NCI-H2196 (cell line): ENCODE data around the gene TBC1D8.
"Not testable (repeated sequence)": the region's sequence is repeated elsewhere in the genome, so short reads cannot be mapped to it uniquely, and the experiment has no call there.

Experiments
- DNase-seq: peaks from one replicate; lab custom pipeline; 2025; ENCODE audit not compliant: unreplicated experiment; lab: John Stamatoyannopoulos, UW

TBC1D8 gene

DNA sequence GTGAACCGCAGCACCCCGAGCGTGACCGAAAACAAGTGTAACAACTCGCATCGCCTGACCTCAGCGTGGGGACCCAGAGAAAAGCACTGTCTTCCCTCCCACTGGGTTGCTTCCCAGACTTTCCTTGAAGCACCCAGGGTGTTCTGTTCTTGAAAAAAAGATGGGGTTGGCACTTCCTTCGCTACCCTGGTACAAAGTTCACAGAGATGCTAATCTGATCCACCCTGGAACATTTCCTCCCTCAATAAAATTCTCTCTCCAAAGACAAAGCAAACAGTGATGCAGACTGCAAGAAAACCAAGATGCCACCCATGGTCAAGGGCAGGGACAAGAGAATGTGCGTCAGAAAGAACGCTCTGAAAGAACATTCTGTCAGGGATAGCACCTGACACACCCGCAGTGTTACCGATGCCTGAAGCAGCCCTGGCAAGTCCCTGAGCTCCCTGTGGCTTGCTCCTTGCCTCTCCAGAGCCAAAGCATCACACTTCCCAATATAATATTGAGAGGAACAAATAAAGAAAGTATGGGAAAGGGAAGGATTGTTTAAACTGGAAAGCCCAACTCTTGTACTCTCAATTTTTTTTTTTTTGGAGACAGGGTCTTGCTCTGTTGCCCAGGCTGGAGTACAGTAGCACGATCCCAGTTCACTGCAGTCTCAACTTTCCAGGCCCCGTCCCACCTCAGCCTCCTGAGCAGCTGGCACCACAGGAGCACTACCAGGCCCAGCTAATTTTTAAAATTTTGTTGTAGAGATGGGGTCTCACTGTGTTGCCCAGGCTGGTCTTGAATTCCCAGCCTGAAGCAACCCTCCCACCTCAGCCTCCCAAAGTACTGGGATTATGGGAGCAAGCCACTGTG lies 70.7 kb downstream of the TBC1D8 start:
- DNase-seq = no peak

DNA sequence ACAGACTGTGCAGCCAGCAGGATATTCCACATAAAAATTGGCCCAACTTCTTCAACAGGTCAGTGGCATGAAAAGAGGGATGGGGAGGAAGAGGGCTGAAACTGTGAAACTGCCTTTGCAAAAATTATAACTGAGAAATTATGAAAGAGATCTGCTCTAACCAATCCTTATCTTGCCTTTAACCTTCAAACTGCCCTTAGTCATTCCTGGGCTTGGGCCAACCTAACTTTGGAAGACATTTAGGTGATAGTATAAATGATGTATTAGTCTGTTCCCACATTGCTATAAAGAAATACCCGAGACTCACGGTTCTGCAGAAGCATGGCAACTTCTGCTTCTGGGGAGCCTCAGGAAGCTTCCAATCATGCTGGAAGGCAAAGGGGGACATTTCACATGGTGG lies 74.6 kb downstream of the TBC1D8 start:
- no peak for DNase-seq

DNA sequence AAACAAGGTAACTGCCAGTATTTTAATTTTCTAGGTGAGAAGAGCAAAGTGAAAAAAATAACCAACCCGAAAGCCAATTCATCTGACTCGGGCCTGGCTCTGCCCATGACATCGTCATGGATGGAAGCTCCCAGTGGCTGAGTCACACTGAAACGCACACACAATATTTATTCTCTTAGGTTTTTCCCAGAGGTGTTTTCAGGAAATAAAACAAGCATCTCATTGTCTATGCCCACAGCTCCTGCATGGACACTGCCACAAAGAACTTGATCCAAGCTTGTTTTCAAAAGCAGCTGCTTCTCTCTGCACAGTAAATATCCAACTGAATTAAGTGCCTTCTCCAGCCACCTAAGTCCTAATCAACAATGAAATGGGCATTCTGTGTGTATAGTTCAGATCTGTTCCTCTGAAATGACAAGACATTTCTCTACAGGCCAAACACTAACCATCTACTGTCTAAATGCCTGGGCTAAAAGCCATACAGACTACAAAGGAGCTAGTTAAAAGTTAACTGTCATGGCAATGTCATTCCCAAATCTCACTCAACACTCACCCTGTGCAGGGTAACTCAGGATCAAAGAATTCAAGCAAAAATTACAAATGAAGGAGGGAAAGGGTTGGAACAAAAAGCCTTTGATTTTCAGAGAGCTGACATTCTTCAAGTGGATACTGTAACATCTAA lies 86.2 kb downstream of the TBC1D8 start:
- DNase-seq = peak; percentile 73

DNA sequence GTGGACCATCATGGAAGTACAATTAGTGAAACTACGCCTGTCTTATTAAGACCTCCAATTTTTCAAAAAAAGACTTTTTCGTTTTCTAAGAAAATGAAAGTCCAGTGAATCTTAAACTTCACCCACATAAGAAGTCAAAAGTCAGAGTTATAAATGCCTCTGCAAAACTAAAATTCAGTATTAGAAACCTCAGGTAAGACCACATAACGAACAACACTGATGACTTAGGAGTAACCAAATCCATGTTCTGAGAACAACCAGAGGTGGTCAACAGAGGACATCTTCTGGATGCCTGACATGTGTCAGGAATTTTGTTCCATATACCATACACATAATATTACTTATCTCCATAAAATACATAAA lies 86.7 kb downstream of the TBC1D8 start:
- no peak for DNase-seq

DNA sequence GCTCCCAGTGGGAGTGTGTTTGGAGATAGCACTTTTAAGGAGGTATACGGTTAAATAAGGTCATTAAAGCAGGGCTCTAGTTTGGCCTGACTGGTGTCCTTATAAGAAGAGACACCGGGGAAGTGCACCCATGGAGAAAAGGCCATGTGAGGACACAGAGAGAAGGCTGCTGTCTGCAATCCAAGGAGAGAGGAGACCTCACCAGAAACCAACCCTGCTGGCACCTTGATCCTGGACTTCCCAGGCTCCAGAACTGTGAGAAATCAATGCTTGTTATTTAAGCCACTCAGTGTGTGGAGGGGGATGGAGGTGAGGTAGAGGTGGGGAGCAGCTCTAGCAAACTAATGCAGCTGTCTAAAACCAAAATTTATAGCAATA lies 87.1 kb downstream of the TBC1D8 start:
- DNase-seq = no peak

DNA sequence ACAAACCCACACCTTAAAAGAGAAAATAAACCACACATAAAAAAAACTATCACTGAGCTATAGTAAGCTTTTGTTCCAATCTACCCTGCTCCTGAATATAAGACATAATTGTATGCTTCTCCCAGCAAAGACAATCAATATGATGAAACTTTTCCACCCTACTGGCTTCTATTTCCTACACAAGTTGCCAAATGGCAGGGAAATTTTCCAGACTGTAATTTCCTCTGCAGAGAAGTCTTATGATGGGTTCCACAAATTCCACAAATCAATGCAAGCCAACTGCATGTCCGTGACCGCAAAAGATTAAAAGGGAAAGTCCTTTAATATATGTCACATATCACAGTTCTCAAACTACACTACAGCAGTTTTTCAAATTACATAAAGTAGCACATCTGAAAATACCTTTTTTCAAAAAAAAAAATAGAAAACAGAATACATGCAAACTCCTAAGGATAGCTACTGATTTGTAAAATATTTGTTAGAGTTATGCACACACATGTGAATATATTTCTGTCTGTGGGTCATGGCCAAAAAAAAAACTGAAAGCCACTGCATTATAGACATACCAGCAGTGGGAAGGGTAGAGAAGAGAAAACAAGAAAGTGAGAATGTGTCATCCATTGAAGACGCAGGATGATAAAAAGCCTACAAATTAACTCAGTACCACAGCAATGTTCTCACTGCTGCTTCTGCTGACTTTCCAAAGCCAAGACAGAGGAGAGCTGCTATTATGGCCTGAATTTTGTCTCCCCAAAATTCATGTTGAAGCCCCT lies 87.6 kb downstream of the TBC1D8 start:
- no peak for DNase-seq

DNA sequence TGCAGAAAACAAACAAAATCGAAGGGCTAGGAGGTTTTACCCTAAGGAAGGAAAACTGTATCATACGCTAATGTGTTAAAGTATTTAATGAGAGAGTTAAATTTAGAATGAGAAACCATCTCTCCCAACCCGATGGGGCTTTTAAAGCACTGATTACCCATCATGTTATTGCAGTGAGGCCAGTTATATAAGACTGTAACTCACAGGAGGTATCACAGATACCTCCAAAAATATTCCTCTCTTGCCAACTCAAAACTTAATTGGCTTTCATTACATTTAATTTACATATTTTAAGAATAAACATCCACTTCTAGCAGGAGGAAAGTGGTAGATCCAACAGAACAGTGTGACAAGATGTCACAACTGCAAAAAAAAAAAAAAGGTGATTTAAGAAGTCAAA lies 92.8 kb downstream of the TBC1D8 start:
- DNase-seq = no peak

DNA sequence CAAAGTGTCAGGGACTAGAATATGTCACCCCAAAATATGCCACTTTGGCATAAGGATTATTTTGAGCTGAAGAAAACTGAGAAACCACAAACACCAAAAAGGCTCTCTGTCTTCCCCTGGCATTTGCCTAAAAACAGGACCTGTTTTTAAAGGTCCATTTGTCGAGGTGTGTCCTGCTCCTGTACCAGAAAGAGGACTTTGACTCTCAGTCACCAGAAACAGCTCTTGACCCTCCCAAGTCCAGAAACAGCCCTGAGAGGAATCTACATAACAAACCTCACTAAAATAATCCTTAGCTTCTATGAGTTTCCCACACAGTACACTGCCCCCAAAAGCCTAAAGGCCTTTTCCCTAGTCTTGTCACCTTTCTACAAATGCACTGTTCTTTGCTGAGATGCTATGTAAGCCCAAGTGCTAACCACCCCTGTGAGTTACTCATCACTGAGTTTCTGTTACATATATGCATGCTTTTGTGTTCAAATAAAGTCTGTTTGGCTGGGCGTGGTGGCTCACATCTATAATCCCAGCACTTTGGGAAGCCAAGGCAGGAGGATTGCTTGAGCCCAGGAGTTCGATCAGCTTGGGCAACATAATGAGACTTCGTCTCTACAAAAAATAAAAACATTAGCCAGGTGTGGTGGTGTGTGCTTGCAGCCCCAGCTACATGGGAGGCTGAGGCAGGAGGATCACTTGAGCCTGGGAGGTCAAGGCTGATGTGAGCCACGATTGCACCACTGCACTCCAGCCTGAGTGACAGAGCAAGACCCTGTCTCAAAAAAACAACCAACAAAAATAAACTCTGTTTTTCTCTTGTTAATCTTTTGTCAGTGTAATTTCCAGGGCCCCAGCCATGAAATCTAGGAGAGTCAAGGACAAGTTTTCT lies 93.9 kb downstream of the TBC1D8 start:
- no peak for DNase-seq

DNA sequence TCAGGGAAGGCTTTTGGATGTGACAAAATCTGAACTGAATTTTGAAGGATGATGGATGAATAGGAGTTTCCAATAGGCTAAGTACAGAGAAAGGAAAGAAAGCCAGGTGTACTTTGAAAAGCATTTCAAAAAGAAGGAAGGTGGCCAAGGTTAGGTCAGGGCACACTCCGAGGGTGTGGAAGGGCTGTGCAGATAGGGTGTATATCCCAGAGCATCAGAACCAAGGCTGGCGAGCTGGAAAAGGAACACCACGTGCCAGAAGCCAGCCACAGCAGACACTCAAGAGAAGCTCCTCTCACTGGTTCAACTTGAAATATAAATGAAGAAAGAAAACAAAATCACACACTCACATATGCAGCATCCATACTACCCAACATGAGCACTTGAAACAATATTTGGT lies 98.1 kb downstream of the TBC1D8 start:
- DNase-seq = no peak

DNA sequence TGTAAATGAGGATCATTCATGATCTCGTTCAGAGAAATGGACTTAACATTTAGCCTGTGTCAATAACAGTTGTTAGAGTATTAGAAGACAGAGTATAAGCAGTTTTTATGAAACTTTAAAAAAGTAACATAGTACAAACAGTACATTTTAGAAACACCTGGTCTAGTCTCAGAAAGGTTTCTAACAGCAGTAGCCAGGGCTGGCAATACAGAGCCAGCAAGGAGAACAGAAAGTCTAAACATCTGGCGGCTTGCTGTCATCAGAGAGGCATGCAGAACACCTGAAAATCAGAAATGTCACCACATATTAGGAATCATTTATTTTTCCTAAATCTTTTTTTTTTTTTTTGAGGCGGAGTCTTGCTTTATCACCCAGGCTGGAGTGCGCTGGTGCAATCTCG lies 99.0 kb downstream of the TBC1D8 start:
- DNase-seq = no peak

DNA sequence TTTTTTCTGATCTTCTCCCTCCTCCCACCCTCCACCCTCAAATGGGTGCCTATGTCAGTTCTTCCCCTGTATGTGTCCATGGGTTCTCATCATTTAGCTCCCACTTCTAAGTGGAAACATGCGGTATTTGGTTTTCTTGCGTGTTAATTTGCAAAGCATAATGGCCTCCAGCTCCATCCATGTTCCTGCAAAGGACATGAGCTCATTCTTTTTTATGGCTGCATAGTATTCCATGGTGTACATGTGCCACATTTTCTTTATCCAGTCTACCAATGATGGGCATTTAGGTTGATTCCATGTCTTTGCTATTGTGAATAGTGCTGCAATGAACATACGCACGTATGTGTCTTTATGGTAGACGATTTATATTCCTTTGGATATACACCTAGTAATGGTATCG lies 100.3 kb downstream of the TBC1D8 start:
- DNase-seq = not testable (repeated sequence)

DNA sequence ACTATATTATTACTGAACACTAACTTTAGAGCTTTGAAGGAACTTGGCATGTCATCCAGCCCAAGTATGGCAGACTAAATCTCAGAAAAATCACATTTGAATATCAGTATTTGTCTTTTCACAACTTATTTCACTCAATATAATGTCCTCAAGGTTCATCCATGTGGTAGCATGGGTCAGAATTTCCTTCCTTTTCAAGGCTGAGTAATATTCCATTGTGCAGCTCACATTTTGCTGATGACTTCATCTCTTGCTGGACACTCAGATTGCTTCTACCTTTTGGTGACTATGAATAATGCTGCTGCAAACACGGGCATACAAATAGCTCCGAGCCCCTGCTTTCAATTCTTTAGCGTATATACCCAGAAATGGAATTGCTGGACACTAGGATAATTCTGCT lies 102.4 kb downstream of the TBC1D8 start:
- no peak for DNase-seq

DNA sequence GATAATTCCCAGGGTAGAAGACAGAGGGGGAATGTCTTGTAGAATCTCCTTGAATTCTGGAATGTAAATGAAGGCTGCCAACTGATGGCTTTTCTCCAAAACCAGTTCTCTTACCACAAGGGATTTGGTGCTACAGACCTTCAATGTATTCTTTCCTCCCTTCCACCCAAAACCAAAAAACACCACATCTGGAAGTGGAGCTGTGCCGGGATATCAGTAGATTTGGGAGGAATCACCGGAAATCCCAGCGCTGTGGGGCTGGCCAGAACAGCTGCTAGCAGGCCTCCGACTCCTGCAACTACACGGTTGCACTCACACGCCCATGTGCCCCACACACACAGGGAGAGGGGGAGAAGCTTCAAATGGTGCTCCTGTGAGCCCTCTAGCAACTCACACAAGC lies 103.4 kb downstream of the TBC1D8 start:
- no peak for DNase-seq

DNA sequence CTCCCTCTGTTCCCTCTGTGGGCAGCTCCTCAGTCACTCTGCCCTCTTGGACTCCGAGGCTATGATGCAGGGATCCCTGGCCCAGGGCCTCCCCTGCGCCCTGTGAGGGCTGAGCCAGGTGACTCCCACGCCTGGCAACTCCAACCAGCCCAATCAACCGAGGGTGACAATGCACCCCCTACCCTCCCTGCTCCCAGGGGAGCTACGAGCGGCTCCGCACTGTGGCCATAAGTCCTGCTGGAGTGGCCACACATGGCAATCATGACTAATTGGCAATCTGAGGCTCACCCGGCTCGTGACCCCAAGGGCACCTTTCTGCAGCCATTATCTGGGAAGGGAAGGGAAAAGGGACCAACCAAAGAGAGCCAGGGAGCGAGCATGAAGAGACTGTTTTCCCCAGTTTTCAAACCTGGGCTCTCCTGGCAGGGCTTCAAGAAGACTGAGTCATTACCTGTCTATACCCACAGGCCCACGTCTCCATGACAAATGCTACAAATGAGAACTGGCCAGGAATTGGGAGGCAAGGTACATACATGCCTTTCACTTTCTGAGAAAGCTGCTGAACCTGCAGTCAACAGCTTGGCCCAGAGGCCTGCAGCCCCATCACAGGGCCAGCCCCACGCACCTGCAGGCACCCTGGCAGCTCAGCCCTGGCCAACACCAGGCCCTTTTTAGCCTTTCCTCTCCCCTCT lies 104.0 kb downstream of the TBC1D8 start:
- DNase-seq = peak; percentile 38

DNA sequence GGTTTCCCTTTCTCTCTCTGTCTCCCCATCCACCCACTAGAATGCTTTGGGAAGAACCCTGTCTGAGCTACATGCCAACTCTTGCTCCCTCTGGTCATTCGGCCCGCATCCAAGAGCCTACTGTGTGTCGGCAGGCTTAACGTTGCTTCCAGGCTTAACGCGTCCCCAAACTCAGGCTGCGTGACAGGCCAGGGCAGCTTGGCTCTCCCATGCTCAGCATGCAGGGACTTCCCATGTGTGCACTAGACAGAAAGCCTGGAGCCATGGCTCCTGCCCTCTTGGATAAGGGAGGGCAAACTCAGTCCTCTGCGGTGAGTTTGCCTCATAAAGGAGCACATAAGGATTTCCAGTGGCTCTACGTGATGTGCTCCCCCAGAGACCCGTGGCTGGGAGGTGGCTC lies 105.9 kb downstream of the TBC1D8 start:
- DNase-seq = no peak

DNA sequence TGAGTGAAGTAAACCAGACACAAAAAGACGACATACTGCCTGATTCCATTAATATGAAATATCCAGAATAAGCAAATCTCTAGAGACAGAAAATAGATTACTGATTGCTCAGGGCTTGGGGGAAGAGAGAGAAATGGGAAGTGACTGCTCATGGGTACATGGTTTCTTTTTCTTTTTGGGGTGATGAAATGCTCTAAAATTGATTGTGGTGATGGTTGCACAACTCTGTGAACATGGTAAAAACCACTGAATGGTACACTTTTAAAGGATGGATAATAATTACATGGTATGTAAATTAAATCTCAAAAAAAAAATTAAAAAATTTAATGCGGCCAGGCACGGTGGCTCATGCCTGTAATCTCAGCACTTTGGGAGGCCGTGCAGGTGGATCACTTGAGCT lies 109.8 kb downstream of the TBC1D8 start:
- no peak for DNase-seq

DNA sequence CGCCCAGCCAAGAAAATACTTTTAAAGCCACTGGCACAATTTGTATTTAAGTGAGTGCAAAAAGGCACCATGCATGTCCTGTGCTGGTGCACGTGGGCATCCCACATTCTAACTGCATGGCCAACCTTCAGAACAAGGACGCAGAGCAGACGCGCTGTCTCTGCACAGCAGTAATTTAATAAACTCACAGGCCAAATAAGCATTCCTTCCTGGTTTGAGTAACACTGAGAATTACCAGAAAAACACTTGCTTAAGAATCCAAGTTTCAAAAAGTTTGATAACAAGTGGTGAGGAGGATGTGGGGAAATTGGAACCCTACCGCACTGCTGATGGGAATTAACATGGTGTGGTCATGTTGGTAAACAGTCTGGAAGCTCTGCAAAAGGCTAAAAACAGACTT lies 110.4 kb downstream of the TBC1D8 start:
- no peak for DNase-seq

DNA sequence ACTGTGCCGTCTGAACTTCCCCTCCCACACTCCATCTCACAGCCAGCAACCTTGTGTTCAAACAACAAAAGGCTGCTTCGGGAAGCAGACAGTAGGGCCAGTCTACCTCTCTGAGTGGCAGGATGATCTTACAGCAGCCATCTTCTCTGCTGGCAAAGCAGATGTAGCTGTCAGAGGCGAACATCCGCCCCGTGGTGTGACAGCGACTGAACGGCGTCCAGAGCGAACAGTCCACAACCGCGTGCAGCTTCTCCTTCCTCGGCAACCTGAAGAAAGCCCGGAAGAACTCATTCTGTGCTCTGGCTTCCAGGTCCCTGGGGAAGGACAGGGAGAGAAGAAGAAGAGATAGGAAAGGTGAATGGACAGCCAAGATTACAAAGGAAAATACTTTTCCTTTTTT lies 111.1 kb downstream of the TBC1D8 start:
- no peak for DNase-seq

DNA sequence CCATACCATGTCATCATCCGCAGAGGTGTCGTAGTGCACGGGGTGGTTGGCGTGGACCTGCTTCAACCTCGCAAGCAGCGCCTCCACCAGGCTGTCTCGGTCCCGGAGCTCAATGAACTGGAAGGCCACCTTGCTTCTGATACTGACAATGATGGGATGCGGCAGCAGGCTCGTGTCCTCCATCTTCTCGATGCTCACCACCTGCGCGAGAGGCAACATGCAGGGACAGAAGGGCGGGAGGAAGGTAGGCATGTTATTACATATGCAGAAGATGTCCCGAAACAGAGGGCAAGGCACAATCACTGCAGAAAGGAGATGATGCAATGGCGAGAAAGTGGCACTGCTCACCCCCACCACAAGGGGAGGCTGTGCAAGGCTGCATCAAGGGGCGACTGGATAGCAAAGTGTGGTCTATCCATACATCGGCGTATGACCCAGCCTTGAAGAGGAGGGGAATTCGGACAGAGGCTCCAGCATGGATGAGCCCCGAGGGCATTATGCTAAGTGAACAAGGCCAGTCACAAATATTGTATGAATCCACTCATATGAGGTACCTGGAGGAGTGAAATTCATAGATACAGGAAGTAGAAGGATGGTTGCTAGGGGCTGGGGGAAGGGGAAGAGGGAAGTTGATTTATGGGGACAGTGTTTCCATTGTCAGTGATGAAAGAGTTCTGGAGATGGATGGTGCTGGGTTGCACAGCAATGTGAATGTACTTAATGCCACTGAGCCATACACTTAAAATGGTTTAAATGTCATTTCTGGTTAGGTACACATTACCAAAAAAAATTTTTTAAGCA lies 112.5 kb downstream of the TBC1D8 start:
- peak; percentile 5 for DNase-seq
